ENCODE data around the gene FTCDNL1.

Gene FTCDNL1

DNA sequence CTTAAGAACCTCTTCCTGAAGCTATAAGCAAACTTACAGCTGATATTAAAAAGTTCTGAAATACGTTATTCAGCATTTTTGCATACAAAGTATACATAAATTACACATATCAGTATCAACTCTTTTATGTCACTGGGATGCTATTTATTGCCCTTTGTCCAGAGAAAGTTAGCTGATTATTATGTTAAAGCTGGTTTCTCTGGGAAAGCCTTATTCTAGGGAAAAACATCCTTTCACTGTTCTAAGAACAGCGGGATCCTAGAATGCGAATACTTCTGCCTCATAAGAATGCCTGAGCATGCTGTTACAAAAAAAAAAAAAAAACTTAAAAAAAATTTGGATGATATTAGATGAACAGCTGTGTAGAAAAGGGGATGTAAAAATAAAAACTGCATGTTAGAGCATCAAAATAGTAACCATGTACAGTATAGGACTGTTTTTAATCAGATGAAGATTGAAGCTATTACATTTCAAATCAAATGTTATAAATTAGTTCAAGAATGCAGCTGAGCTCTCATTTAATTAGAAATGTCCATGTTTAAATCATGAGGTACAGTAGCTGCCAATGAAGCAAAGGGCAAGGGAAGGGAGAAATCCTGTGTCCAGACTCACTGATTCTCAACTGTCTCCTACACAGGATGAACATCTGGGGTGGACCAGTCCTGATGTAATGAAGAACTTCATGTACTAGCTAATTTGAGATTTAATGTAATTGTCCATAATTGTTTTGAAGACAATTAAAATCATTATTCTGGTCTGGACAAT, 8.2 kb downstream of the FTCDNL1 start:
- ChIA-PET CTCF (interaction anchor here (0.6 to 1.8 kb wide), 4 partner anchors 10 to 1468 kb away, joined by 3 to 7 read pairs (median 4); no protein-coding TSS in a partner anchor), POLR2A (no interaction called here)
- WGBS (ENCODE audit: insufficient coverage): no CpG with 5 or more reads among the region's 3 CpGs
- H3K4me1 ChIP-seq (ENCODE audit: control extremely low read depth in 1 of 4, control insufficient read depth in 4 of 4, insufficient read depth in 4 of 4, low read length in 3 of 4): no peaks in the 10 kb centered on the region
- DNase-seq: no peak
- peaks cover 2 to 42% (median 8%) of the 10 kb centered on the region in 4 experiments for H3K36me3 ChIP-seq (ENCODE audit: control insufficient read depth in 4 of 4, insufficient read depth in 4 of 4, low read length in 3 of 4)
- H3K27me3 ChIP-seq (replicated peaks in 2 of 5; ENCODE audit: control insufficient read depth in 4 of 5, insufficient read depth in 5 of 5, low read length in 4 of 5): no peaks in the 10 kb centered on the region
- no peak overlapping the region for H3K4me3 ChIP-seq (ENCODE audit: control insufficient read depth in 1 of 7, extremely low read depth in 1 of 7, insufficient read depth in 4 of 7, low read depth in 2 of 7, low read length in 6 of 7)
- no peak overlapping the region for H3K27ac ChIP-seq (ENCODE audit: insufficient read depth in 1 of 2, low read depth in 1 of 2, low read length in 2 of 2, poor library complexity in 1 of 2, severe bottlenecking in 2 of 2)
- H3K9me3 ChIP-seq (ENCODE audit: control extremely low read depth in 1 of 5, control insufficient read depth in 4 of 5, insufficient read depth in 2 of 5, low read depth in 1 of 5, low read length in 4 of 5): peaks cover 0 to 3% (median 0%) of the 10 kb centered on the region in 5 experiments

DNA sequence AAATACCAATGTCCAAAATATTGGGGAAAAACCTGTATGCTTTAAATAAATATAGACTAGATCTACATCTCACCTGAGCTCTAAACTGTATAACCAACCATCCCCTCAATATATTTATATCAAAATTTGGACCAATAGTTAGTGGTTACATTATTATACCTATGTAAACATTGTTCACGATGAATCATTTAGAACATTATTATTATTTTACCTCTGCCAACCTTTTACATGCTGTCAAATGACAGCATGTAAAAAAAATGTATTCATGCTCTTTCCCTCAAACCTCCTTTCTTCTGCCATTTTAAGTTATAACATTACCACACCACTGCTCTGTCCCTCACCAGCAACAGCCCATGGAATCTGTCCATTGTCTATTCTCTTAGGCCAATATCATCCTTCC, 9.6 kb downstream of the FTCDNL1 start:
- ChIA-PET POLR2A (no interaction called here), CTCF (no interaction called here)
- no CpG with 5 or more reads among the region's 1 CpG for WGBS (ENCODE audit: insufficient coverage)
- Histone ChIP-seq H3K27ac (ENCODE audit: insufficient read depth in 1 of 2, low read depth in 1 of 2, low read length in 2 of 2, poor library complexity in 1 of 2, severe bottlenecking in 2 of 2) (no peak overlapping the region), H3K4me3 (ENCODE audit: control insufficient read depth in 1 of 7, extremely low read depth in 1 of 7, insufficient read depth in 4 of 7, low read depth in 2 of 7, low read length in 6 of 7) (no peak overlapping the region), H3K36me3 (ENCODE audit: control insufficient read depth in 4 of 4, insufficient read depth in 4 of 4, low read length in 3 of 4) (peaks cover 0 to 43% (median 8%) of the 10 kb centered on the region in 4 experiments), H3K9me3 (ENCODE audit: control extremely low read depth in 1 of 5, control insufficient read depth in 4 of 5, insufficient read depth in 2 of 5, low read depth in 1 of 5, low read length in 4 of 5) (peaks cover 0 to 3% (median 0%) of the 10 kb centered on the region in 5 experiments), H3K27me3 (replicated peaks in 2 of 5; ENCODE audit: control insufficient read depth in 4 of 5, insufficient read depth in 5 of 5, low read length in 4 of 5) (no peaks in the 10 kb centered on the region), H3K4me1 (ENCODE audit: control extremely low read depth in 1 of 4, control insufficient read depth in 4 of 4, insufficient read depth in 4 of 4, low read length in 3 of 4) (no peaks in the 10 kb centered on the region)
- no peak for DNase-seq

DNA sequence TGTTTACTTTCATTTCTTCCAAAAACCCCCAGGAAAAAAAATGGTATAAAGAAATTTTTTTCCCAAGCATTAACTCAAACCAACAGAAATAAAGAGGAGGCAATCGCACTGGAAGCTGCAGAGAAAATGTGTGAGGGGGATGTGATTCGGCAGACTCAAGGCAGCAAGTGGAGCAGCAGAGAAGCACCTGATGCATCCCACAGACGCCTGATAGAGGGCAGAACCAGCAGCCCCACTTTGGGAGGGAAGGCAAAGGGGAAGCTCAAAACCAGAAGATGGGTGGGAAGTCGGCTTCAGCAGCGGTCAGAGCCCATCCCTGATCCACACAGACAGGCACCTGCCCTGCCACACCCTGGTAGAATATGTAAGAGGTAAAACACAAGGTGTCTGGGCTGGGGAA, 12.6 kb downstream of the FTCDNL1 start:
- ChIA-PET CTCF (no interaction called here), POLR2A (no interaction called here)
- Histone ChIP-seq H3K27me3 (replicated peaks in 2 of 5; ENCODE audit: control insufficient read depth in 4 of 5, insufficient read depth in 5 of 5, low read length in 4 of 5) (no peaks in the 10 kb centered on the region), H3K4me3 (ENCODE audit: control insufficient read depth in 1 of 7, extremely low read depth in 1 of 7, insufficient read depth in 4 of 7, low read depth in 2 of 7, low read length in 6 of 7) (no peak overlapping the region), H3K27ac (ENCODE audit: insufficient read depth in 1 of 2, low read depth in 1 of 2, low read length in 2 of 2, poor library complexity in 1 of 2, severe bottlenecking in 2 of 2) (no peak overlapping the region), H3K9me3 (ENCODE audit: control extremely low read depth in 1 of 5, control insufficient read depth in 4 of 5, insufficient read depth in 2 of 5, low read depth in 1 of 5, low read length in 4 of 5) (peaks cover 0 to 3% (median 0%) of the 10 kb centered on the region in 5 experiments), H3K36me3 (ENCODE audit: control insufficient read depth in 4 of 4, insufficient read depth in 4 of 4, low read length in 3 of 4) (peaks cover 0 to 43% (median 3%) of the 10 kb centered on the region in 4 experiments), H3K4me1 (ENCODE audit: control extremely low read depth in 1 of 4, control insufficient read depth in 4 of 4, insufficient read depth in 4 of 4, low read length in 3 of 4) (no peaks in the 10 kb centered on the region)
- 100% methylated on average over 4 of the region's 5 CpGs for WGBS (ENCODE audit: insufficient coverage)
- DNase-seq: no peak

DNA sequence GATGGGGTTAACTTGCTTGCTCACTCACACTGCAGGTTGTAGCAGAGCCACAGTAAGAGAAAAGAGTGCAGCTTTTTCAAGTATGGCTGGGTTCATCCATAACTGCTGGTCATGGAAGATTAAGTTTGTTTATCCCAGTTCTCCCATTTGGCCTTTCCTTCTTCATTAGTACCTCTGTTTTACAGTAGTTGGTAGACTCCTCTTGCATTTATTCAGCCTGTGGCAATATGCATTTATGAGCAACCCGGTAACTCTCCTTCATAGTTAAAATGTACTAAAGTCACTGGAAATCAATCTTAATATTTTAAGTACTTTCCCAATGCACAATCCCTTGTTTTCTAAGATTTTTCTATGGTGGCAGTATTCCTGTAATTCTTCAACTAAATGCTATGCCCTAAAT, 14.0 kb downstream of the FTCDNL1 start:
- ChIA-PET POLR2A (no interaction called here), CTCF (no interaction called here)
- no CpG with 5 or more reads among the region's 1 CpG for WGBS (ENCODE audit: insufficient coverage)

DNA sequence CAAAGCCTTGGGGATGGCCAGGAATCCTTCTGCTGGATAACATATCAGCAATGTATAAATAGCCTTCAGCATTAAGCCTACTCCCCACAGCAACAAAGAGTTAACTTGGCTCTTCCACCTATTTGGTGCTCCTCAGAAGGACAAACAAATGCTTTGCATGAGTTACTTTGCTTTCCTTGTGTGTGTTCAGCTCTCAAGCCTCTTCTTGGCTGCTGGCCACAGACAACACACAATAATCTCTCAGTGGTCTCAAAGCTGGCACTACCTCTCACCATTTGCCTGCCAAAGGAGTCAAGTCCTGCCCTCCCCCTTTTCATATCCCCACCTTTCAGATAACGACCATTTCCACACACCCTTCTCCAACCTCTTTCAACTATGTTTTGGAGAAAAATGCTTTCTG, 17.5 kb downstream of the FTCDNL1 start:
- WGBS (ENCODE audit: insufficient coverage): 93% methylated on average over 1 of the region's 1 CpG
- Histone ChIP-seq H3K27ac (ENCODE audit: insufficient read depth in 1 of 2, low read depth in 1 of 2, low read length in 2 of 2, poor library complexity in 1 of 2, severe bottlenecking in 2 of 2) (no peak overlapping the region), H3K9me3 (ENCODE audit: control extremely low read depth in 1 of 5, control insufficient read depth in 4 of 5, insufficient read depth in 2 of 5, low read depth in 1 of 5, low read length in 4 of 5) (peaks cover 0 to 3% (median 2%) of the 10 kb centered on the region in 5 experiments), H3K4me3 (ENCODE audit: control insufficient read depth in 1 of 7, extremely low read depth in 1 of 7, insufficient read depth in 4 of 7, low read depth in 2 of 7, low read length in 6 of 7) (no peak overlapping the region), H3K27me3 (replicated peaks in 2 of 5; ENCODE audit: control insufficient read depth in 4 of 5, insufficient read depth in 5 of 5, low read length in 4 of 5) (no peaks in the 10 kb centered on the region), H3K4me1 (ENCODE audit: control extremely low read depth in 1 of 4, control insufficient read depth in 4 of 4, insufficient read depth in 4 of 4, low read length in 3 of 4) (no peaks in the 10 kb centered on the region), H3K36me3 (ENCODE audit: control insufficient read depth in 4 of 4, insufficient read depth in 4 of 4, low read length in 3 of 4) (peaks cover 0 to 24% (median 0%) of the 10 kb centered on the region in 4 experiments)
- no peak for DNase-seq
- POLR2A ChIA-PET: no interaction called here
- CTCF ChIA-PET: no interaction called here

More for the DNA sequence above, 14.0 kb downstream of the FTCDNL1 start:
- no peak for DNase-seq
- peaks cover 0 to 39% (median 3%) of the 10 kb centered on the region in 4 experiments for H3K36me3 ChIP-seq (ENCODE audit: control insufficient read depth in 4 of 4, insufficient read depth in 4 of 4, low read length in 3 of 4)
- no peak overlapping the region for H3K4me3 ChIP-seq (ENCODE audit: control insufficient read depth in 1 of 7, extremely low read depth in 1 of 7, insufficient read depth in 4 of 7, low read depth in 2 of 7, low read length in 6 of 7)
- no peaks in the 10 kb centered on the region for H3K4me1 ChIP-seq (ENCODE audit: control extremely low read depth in 1 of 4, control insufficient read depth in 4 of 4, insufficient read depth in 4 of 4, low read length in 3 of 4)
- H3K27me3 ChIP-seq (replicated peaks in 2 of 5; ENCODE audit: control insufficient read depth in 4 of 5, insufficient read depth in 5 of 5, low read length in 4 of 5): no peaks in the 10 kb centered on the region
- H3K27ac ChIP-seq (ENCODE audit: insufficient read depth in 1 of 2, low read depth in 1 of 2, low read length in 2 of 2, poor library complexity in 1 of 2, severe bottlenecking in 2 of 2): no peak overlapping the region
- peaks cover 0 to 3% (median 0%) of the 10 kb centered on the region in 5 experiments for H3K9me3 ChIP-seq (ENCODE audit: control extremely low read depth in 1 of 5, control insufficient read depth in 4 of 5, insufficient read depth in 2 of 5, low read depth in 1 of 5, low read length in 4 of 5)

DNA sequence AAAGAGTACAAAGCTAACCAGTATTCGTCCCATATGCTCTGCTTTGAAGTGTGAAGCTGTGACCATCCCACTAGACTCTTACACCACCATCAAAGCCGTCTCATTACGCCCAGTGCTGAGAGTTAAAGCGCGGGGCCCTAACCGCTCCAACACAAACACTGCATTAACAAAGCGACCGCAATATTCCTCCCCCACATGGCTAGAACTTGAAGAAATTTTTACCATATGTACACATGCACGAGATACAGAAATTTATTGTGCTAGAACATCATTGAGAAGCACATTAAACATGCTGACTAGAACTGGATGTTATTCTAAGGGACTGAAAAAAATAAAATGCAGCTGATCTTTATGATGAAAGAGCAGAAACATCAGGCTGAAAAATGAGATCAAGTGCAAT, 20.5 kb downstream of the FTCDNL1 start:
- Histone ChIP-seq H3K4me1 (ENCODE audit: control extremely low read depth in 1 of 4, control insufficient read depth in 4 of 4, insufficient read depth in 4 of 4, low read length in 3 of 4) (no peaks in the 10 kb centered on the region), H3K9me3 (ENCODE audit: control extremely low read depth in 1 of 5, control insufficient read depth in 4 of 5, insufficient read depth in 2 of 5, low read depth in 1 of 5, low read length in 4 of 5) (peaks cover 0 to 3% (median 2%) of the 10 kb centered on the region in 5 experiments), H3K4me3 (ENCODE audit: control insufficient read depth in 1 of 7, extremely low read depth in 1 of 7, insufficient read depth in 4 of 7, low read depth in 2 of 7, low read length in 6 of 7) (no peak overlapping the region), H3K27me3 (replicated peaks in 2 of 5; ENCODE audit: control insufficient read depth in 4 of 5, insufficient read depth in 5 of 5, low read length in 4 of 5) (no peaks in the 10 kb centered on the region), H3K27ac (ENCODE audit: insufficient read depth in 1 of 2, low read depth in 1 of 2, low read length in 2 of 2, poor library complexity in 1 of 2, severe bottlenecking in 2 of 2) (no peak overlapping the region), H3K36me3 (ENCODE audit: control insufficient read depth in 4 of 4, insufficient read depth in 4 of 4, low read length in 3 of 4) (peaks cover 0 to 20% (median 0%) of the 10 kb centered on the region in 4 experiments)
- ChIA-PET POLR2A (no interaction called here), CTCF (no interaction called here)
- WGBS (ENCODE audit: insufficient coverage): 100% methylated on average over 7 of the region's 9 CpGs
- DNase-seq: no peak

DNA sequence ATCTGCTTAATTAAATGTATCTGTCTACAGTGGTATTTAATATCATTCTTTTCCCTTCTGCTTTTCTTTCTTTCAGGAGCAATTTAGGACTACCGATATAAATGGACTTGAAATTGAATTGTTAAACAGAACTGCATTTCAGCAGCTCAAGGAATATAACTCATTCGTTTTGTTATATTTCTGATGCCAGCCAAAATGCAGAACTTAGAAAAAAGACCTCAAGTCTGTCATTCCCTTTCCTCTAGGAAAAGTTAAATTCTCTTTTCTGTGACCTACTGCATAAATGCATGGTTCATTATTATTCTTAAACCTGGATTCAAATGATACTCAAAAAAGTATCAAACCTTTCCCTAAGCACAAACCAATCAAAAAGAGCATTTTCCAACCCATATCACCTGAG, 21.4 kb downstream of the FTCDNL1 start:
- ChIA-PET CTCF (no interaction called here), POLR2A (no interaction called here)
- Histone ChIP-seq H3K4me3 (ENCODE audit: control insufficient read depth in 1 of 7, extremely low read depth in 1 of 7, insufficient read depth in 4 of 7, low read depth in 2 of 7, low read length in 6 of 7) (no peak overlapping the region), H3K4me1 (ENCODE audit: control extremely low read depth in 1 of 4, control insufficient read depth in 4 of 4, insufficient read depth in 4 of 4, low read length in 3 of 4) (no peaks in the 10 kb centered on the region), H3K27ac (ENCODE audit: insufficient read depth in 1 of 2, low read depth in 1 of 2, low read length in 2 of 2, poor library complexity in 1 of 2, severe bottlenecking in 2 of 2) (no peak overlapping the region), H3K9me3 (ENCODE audit: control extremely low read depth in 1 of 5, control insufficient read depth in 4 of 5, insufficient read depth in 2 of 5, low read depth in 1 of 5, low read length in 4 of 5) (peaks cover 0 to 3% (median 2%) of the 10 kb centered on the region in 5 experiments), H3K27me3 (replicated peaks in 2 of 5; ENCODE audit: control insufficient read depth in 4 of 5, insufficient read depth in 5 of 5, low read length in 4 of 5) (no peaks in the 10 kb centered on the region), H3K36me3 (ENCODE audit: control insufficient read depth in 4 of 4, insufficient read depth in 4 of 4, low read length in 3 of 4) (peaks cover 0 to 17% (median 0%) of the 10 kb centered on the region in 4 experiments)
- WGBS (ENCODE audit: insufficient coverage): 86% methylated on average over 1 of the region's 2 CpGs
- no peak for DNase-seq
